Omental fat pad (tissue), 4 donors: ENCODE measurements around the gene OSBPL8. TPM values are rescaled to one million over a fixed set of nuclear protein-coding genes. Genes with fewer than 3 reads are reported as not detected.

Experiments used
- ATAC-seq: fragments of 150-250 bp; one replicate; pipeline ENCODE4 v1.9.1; 2016; ENCODE audit warnings: mild to moderate bottlenecking, moderate library complexity; ENCODE audit not compliant: low FRiP score
- DNase-seq: peaks from one replicate; pipeline ENCODE4 v3.0.0-alpha.2; 2019; ENCODE audit warnings: low spot score
- total RNA-seq, 4 donors: library from RNA; depleted of rRNA; stranded (reverse); fragments of >200 nt; gene quantifications; one replicate each; pipeline ENCODE4 v1.1.0, GENCODE V29; 2016
- TF ChIP-seq, protein P1 (sequence below), 3 donors: fragments of 450-650 bp; IDR thresholded peaks; one replicate each; pipeline ENCODE4 v1.5.1; 2016 to 2017; ENCODE audit warnings: antibody characterized with exemption in 3 of 3, mild to moderate bottlenecking in 3 of 3, moderate library complexity in 2 of 3

OSBPL8 gene
- total RNA-seq, 4 donors from 2014 or later = 52.6 to 76.8 (median 65.2) TPM

DNA sequence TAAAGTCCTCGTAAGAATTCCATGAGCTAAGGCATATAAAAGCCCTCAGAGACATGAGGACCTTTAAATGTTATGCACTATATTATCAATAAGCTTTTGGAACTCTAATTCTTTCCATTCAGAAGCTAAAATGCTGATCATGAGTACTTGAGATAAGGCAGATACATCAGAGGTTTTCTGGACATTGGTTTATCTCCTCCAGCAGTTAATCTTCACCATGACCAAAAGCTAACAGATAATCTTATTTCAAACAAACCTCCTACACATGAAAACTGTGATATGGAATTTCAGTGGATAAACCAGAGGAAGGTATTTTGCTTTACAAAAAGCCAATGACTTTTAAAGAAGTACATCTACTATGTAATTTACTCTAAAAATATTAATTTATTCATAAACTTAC is 113.5 kb downstream of the OSBPL8 start:
- DNase-seq (no peak), ATAC-seq (no peak)
- TF ChIP-seq, protein P1, sequence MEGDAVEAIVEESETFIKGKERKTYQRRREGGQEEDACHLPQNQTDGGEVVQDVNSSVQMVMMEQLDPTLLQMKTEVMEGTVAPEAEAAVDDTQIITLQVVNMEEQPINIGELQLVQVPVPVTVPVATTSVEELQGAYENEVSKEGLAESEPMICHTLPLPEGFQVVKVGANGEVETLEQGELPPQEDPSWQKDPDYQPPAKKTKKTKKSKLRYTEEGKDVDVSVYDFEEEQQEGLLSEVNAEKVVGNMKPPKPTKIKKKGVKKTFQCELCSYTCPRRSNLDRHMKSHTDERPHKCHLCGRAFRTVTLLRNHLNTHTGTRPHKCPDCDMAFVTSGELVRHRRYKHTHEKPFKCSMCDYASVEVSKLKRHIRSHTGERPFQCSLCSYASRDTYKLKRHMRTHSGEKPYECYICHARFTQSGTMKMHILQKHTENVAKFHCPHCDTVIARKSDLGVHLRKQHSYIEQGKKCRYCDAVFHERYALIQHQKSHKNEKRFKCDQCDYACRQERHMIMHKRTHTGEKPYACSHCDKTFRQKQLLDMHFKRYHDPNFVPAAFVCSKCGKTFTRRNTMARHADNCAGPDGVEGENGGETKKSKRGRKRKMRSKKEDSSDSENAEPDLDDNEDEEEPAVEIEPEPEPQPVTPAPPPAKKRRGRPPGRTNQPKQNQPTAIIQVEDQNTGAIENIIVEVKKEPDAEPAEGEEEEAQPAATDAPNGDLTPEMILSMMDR (IDR thresholded peaks at IDR 0.05) = no peak

DNA sequence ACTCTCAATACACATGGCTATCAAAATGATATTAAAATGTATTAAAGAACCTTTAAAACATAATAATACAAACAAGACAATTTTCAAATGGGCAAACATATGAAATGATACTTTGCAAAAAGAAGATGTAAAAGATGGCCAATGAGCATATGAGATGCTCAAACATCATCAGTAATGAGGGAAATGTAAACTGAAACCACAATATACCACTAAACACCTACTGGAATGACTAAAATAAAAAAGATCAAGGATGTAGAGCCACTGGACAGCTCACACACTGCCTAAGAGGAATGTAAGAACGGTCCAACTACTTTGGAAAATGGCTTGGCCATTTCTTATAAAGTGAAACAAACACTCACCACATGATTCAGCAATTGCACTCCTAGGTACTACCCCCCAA is 114.1 kb downstream of the OSBPL8 start:
- ATAC-seq (no peak), DNase-seq (no peak)
- TF ChIP-seq, protein P1 (IDR thresholded peaks at IDR 0.05) = no peak

DNA sequence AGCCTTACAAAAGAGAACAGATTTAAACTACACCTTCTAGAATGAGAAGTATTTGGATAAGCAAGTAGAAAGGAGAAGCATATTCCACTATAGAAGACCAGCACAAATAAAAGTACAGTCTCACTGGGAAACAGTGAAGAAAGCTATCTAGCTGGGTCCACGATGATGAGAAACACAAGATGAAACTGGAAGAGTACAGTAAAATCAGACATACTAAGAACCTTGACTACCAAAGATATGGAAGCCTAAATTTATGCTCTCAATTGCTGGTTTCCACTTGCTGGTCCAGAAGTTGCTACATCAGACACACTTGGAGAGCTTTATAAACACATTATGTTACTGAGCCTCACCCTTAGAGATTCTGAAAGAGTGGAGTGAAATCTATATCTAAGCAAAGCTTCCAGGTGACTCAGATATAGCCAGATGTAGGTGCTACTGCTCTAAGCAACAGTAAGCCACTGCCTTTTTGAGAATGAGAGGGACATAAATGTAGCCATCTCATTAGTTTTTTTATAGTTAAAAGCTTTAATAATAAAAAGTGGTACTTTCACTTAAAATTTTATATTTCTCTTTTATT is 115.1 kb downstream of the OSBPL8 start:
- TF ChIP-seq, protein P1 (IDR thresholded peaks at IDR 0.05) = no peak
- DNase-seq (no peak), ATAC-seq (no peak)

DNA sequence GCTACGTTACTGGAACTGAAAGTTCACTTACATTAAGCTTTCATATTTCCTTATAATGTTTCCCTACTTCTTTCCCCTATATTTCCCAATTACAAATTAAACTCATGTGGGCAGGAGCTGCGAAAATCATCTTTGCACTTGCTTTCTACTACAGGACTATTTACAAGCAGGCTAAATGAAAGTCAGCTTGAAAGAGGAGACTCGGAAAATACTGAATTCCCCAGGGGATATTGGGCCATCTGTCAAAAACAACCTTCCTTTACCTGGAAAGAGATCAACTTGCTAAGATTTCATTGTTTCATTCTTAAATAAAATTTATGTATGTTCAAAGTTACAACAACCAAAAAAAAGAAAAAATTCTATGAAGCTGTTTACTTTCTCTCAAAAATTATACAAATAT is 118.6 kb downstream of the OSBPL8 start:
- ATAC-seq (no peak), DNase-seq (no peak)
- TF ChIP-seq, protein P1 (IDR thresholded peaks at IDR 0.05) = no peak

DNA sequence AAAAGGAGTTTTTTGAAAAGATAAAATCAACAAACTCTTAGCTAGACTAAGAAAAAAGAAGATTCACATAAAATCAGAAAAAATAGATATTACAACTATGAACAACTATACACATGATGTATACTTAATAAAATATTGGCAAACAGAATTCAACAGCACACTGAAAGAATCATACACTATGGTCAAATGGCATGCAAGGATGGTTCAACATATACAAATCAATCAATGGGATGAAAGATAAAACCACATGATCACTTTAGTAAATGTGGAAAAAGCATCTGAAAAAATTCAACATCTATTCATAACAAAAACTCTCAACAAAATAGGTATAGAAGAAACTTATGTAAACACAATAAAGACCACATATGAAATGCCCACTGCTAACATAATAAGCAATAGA is 126.8 kb downstream of the OSBPL8 start:
- TF ChIP-seq, protein P1 (IDR thresholded peaks at IDR 0.05) = no peak
- DNase-seq (no peak), ATAC-seq (no peak)

DNA sequence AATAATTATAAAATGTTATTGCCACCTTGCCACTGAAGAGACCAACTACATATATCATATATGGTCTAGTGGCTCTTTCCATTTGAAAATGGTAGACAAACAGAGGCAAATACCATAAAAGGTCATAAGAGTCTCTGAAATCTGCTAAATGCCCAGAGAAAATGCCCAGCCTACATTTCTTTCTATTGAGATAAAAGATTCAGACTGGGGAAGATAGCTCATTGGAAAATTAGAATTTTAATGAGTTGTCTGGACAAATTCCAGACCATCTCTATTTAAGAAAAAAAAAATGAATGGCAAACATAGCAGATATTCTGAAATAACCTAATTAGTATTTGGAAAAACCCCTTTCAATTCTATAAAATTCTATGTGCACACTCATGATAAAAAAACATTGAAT is 131.5 kb downstream of the OSBPL8 start:
- no peak for ATAC-seq
- TF ChIP-seq, protein P1 (IDR thresholded peaks at IDR 0.05) = no peak

DNA sequence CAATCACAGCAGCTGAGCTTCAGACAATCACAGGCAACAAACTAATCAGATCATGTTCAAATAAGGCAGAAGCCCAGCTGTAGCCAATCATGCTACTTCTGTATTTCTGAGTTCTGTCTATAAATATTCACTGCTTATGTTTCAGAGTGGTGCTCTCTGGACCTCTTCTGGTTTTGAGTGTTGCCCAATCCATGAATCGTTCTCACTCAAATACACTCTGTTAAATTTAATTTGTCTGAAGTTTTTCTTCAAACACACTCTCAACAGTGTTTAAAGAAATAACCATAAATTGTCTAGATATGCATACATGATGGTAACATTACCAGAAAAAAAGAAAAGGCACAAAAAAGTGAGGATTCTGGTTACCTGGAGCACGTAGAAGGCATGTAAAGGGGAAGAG is 133.4 kb downstream of the OSBPL8 start:
- no peak for ATAC-seq
- DNase-seq = no peak
- TF ChIP-seq, protein P1 (IDR thresholded peaks at IDR 0.05) = no peak

More for the DNA sequence above, 131.5 kb downstream of the OSBPL8 start:
- DNase-seq = no peak
